Stimulated activated CD4-positive, alpha-beta T cell treated with anti-CD3 and anti-CD28 coated beads, Interleukin-15, amount 100 ng/mL, for 1 hour (primary cell): Measurements from ENCODE around the gene CLHC1.
"Not testable (repeated sequence)": the region's sequence is repeated elsewhere in the genome, so short reads cannot be mapped to it uniquely, and the experiment has no call there.

ENCODE experiments used
- DNase-seq, 2 donors: peaks; one replicate each; pipeline ENCODE4 v3.0.0-alpha.2; 2020; ENCODE audit warnings: low read depth in 1 of 2, low spot score in 1 of 2

The CLHC1 gene

DNA sequence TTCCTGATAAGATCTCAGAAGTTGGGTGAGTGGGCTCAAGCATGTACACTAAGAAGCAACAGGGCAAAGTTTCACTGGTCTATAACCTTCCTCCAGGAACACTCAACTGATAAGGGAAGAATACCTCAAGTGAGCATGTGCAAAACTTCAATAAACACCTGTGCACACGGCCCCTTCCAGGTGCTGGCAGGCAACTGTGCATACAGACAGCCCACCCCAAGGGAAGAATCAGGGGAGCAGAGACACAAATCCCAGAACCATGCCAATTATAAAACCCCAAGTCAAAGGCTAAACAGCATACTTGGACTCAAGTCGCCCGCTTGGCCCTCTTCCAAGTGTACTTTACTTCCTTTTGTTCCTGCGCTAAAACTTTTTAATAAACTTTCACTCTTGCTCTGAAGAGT, 96.0 kb downstream of the CLHC1 start:
- DNase-seq: no peak

DNA sequence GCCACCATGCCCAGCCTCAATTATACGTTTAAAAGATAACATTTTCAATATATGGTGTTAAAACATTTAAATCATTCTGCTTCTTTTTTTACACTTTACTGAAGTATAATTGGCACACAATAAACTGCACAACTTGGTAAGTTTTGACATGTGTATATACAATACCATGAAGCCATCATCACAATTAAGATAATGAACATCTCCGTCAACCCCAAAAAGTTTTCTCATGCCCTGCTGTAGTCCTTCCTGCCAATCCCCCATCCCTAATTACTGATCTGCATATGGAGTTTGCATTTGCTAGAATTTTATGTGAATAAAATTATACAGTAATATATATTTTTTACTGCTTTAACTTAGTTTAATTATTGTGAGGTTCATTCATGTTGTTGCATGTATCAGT, 96.6 kb downstream of the CLHC1 start:
- no peak for DNase-seq

- no peak for DNase-seq
These were observed 97.8 kb downstream of the CLHC1 start for GRCh38 chr2:55134316-55134706.

- peak in 1 of 2 donors; percentile 5 for DNase-seq
These were observed 98.4 kb downstream of the CLHC1 start for GRCh38 chr2:55133467-55134315.

GRCh38 chr2:55130849-55131248, 101.2 kb downstream of the CLHC1 start:
- no peak for DNase-seq

DNA sequence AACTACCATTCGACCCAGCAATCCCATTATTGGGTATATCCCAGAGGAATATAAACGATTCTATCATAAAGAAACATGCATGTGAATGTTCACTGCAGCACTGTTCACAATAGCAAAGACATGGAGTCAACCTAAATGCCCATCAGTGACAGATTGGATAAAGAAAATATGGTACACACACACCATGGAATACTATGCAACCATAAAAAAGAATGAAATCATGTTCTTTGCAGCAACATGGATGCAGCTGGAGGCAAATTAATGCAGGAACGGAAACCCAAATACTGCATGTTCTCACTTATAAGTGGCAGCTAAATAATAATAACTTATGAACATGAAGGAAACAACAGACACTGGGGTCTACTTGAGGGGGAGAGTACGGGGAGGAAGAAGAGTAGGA, 105.5 kb downstream of the CLHC1 start:
- DNase-seq: not testable (repeated sequence)
